B cell (primary cell): Measurements from ENCODE around the gene TRPC6. TPM values are rescaled to one million over a fixed set of nuclear protein-coding genes. Genes with fewer than 3 reads are reported as not detected.

ENCODE experiments used
- ATAC-seq: fragments of 200-7000 bp; cut with Tn5 transposase; one replicate; pipeline ENCODE4 v1.10.0; 2021; ENCODE audit warnings: low read depth, mild to moderate bottlenecking, moderate number of reproducible peaks, moderate library complexity
- CTCF ChIA-PET: fragments of 350-600 bp; sonication (Branson Sonifier 250); formaldehyde crosslinking; loops from one replicate; lab custom pipeline; 2021; ENCODE audit warnings: antibody characterized with exemption, inconsistent platforms; lab: Charles Lee
- POLR2A ChIA-PET: fragments of 350-600 bp; sonication (Branson Sonifier 250); formaldehyde crosslinking; loops from one replicate; lab custom pipeline; 2021; ENCODE audit warnings: antibody characterized with exemption; lab: Charles Lee
- DNase-seq: peaks from one replicate; pipeline ENCODE4 v3.0.0; 2013
- H2AFZ ChIP-seq: 2 replicates; pipeline ENCODE4 v1.6.1; 2012; ENCODE audit warnings: mild to moderate bottlenecking, low read depth, low read length; ENCODE audit not compliant: insufficient read depth, poor library complexity, severe bottlenecking
- H3K27ac ChIP-seq, 2 donors: 1 replicate in 1 of 2; 2 replicates in 1 of 2; pipeline ENCODE4 v1.5.1; 2012 to 2013; ENCODE audit warnings: low read length in 2 of 2, mild to moderate bottlenecking in 2 of 2, moderate library complexity in 1 of 2
- H3K27me3 ChIP-seq, 4 experiments: fragments of 200-600 bp in 1 of 4; sonication (generic) in 1 of 4; replicated peaks in 1 of 4; 1 replicate in 2 of 4; 2 replicates in 2 of 4; pipeline versions ENCODE4 v1.6.1 to v1.7.0; 2013 to 2016; ENCODE audit warnings: low read length in 3 of 4, mild to moderate bottlenecking in 2 of 4, mixed read lengths in 1 of 4, moderate library complexity in 1 of 4; ENCODE audit not compliant: insufficient read depth in 4 of 4, control insufficient read depth in 3 of 4; ENCODE audit errors: control extremely low read depth in 1 of 4
- H3K36me3 ChIP-seq, 2 experiments: replicated peaks in 1 of 2; 1 replicate in 1 of 2; 2 replicates in 1 of 2; pipeline versions ENCODE4 v1.6.1 to v1.7.1; 2013; ENCODE audit warnings: low read length in 1 of 2; ENCODE audit not compliant: insufficient read depth in 2 of 2, control insufficient read depth in 1 of 2; ENCODE audit errors: control extremely low read depth in 1 of 2, extremely low read depth in 1 of 2
- H3K4me1 ChIP-seq, 2 donors: fragments of 200-600 bp in 1 of 2; sonication (generic) in 1 of 2; 1 replicate in 1 of 2; 2 replicates in 1 of 2; pipeline versions ENCODE4 v1.5.1 to v1.6.1; 2013 to 2017; ENCODE audit warnings: low read length in 2 of 2; ENCODE audit not compliant: control insufficient read depth in 2 of 2, insufficient read depth in 2 of 2
- H3K4me2 ChIP-seq: replicated peaks from 2 replicates; pipeline ENCODE3; 2012; ENCODE audit warnings: mild to moderate bottlenecking, low read depth, low read length; ENCODE audit not compliant: poor library complexity, severe bottlenecking
- H3K4me3 ChIP-seq, 5 experiments: fragments of 200-600 bp in 1 of 5; sonication (generic) in 1 of 5; 1 replicate in 3 of 5; 2 replicates in 2 of 5; pipeline versions ENCODE4 v1.5.1 to v1.7.0; 2011 to 2016; ENCODE audit warnings: low read length in 4 of 5, mild to moderate bottlenecking in 4 of 5, low read depth in 2 of 5, control low read depth in 1 of 5, moderate library complexity in 1 of 5; ENCODE audit not compliant: insufficient read depth in 1 of 5; ENCODE audit errors: control extremely low read depth in 1 of 5, extremely low read depth in 1 of 5
- H3K79me2 ChIP-seq: fragments of 200-600 bp; sonication (generic); one replicate; pipeline ENCODE4 v1.6.0; 2016; ENCODE audit warnings: low read length; ENCODE audit not compliant: control insufficient read depth, insufficient read depth
- H3K9ac ChIP-seq: fragments of 200-600 bp; sonication (generic); 2 replicates; pipeline ENCODE4 v1.6.1; 2017; ENCODE audit warnings: mild to moderate bottlenecking, low read length, moderate library complexity
- H3K9me3 ChIP-seq, 3 donors: one replicate each; pipeline versions ENCODE4 v1.6.1 to v1.7.1; 2013; ENCODE audit warnings: low read length in 2 of 3; ENCODE audit not compliant: control insufficient read depth in 2 of 3, insufficient read depth in 1 of 3; ENCODE audit errors: control extremely low read depth in 1 of 3
- H4K20me1 ChIP-seq: 2 replicates; pipeline ENCODE4 v1.6.0; 2012; ENCODE audit warnings: mild to moderate bottlenecking, low read length; ENCODE audit not compliant: insufficient read depth, control insufficient read depth, poor library complexity, severe bottlenecking
- H3K27ac Mint-ChIP-seq: one replicate; pipeline ENCODE4 v1.8.0; 2021; ENCODE audit warnings: mixed read lengths
- H3K27me3 Mint-ChIP-seq: one replicate; pipeline ENCODE4 v1.8.0; 2021; ENCODE audit warnings: mixed read lengths
- H3K4me1 Mint-ChIP-seq: one replicate; pipeline ENCODE4 v1.8.0; 2021; ENCODE audit warnings: mixed read lengths
- H3K4me3 Mint-ChIP-seq: one replicate; pipeline ENCODE4 v1.8.0; 2021; ENCODE audit warnings: mixed read lengths
- H3K9me3 Mint-ChIP-seq: one replicate; pipeline ENCODE4 v1.8.0; 2022; ENCODE audit warnings: mixed read lengths; ENCODE audit not compliant: insufficient read depth
- CTCF ChIP-seq: fragments of 200-600 bp; IDR thresholded peaks from one replicate; pipeline ENCODE4 v1.8.0; 2022; ENCODE audit warnings: antibody characterized with exemption, mild to moderate bottlenecking
- EZH2 ChIP-seq: IDR thresholded peaks from 2 replicates; pipeline ENCODE4 v1.6.1; 2012; ENCODE audit warnings: borderline replicate concordance, low read depth, mild to moderate bottlenecking, moderate library complexity, low read length; ENCODE audit not compliant: insufficient read depth, poor library complexity, severe bottlenecking
- WGBS: methylation state at CpG from one replicate; pipeline ENCODE4 v1.1.5; 2013; ENCODE audit warnings: missing lambda C conversion rate; ENCODE audit not compliant: insufficient coverage; 5-methylcytosine and 5-hydroxymethylcytosine counted together
- intact Hi-C: fragments of 100-400 bp; cut with micrococcal nuclease; formaldehyde crosslinking; loops from one replicate; pipeline ENCODE4 v1.10.0; 2022
- polyA plus RNA-seq: library from polyadenylated mRNA; depleted of rRNA; stranded (reverse); fragments of >200 nt; gene quantifications from 2 replicates; pipeline ENCODE4 v1.2.3, GENCODE V29; 2012
- total RNA-seq, 2 donors: library from RNA; stranded (reverse); fragments of 120-200 nt in 1 of 2; gene quantifications; 1 replicate in 1 of 2; 2 replicates in 1 of 2; pipeline versions ENCODE4 v1.2.3 to v1.2.4, GENCODE V29; 2013 to 2022

TRPC6 gene
- total and polyA plus RNA-seq, 2 donors (not counting 1 experiment from before 2014, with no cell fraction given) = 0.01 TPM; not detected in 1

GRCh38 chr11:101446238-101446637, 137.6 kb downstream of the TRPC6 start:
- Histone ChIP-seq H4K20me1 (no peaks in the 10 kb centered on the region), H3K27ac (no peak overlapping the region), H3K36me3 (no peaks in the 10 kb centered on the region), H3K4me1 (no peaks in the 10 kb centered on the region), H3K79me2 (no peaks in the 10 kb centered on the region), H3K27me3 (no peaks in the 10 kb centered on the region), H3K4me2 (no peak overlapping the region), H2AFZ (no peak overlapping the region), H3K9ac (no peak overlapping the region), H3K4me3 (no peak overlapping the region), H3K9me3 (no peaks in the 10 kb centered on the region)
- TF ChIP-seq CTCF = no peak
- TF ChIP-seq EZH2 = no peak
- intact Hi-C loops = no loop called here
- H3K4me1 Mint-ChIP-seq = no peaks in the 10 kb centered on the region
- H3K27me3 Mint-ChIP-seq = no peaks in the 10 kb centered on the region
- no peak overlapping the region for H3K27ac Mint-ChIP-seq
- DNase-seq (no peak), ATAC-seq (no peak)
- no peak overlapping the region for H3K4me3 Mint-ChIP-seq
- ChIA-PET POLR2A (no interaction called here), CTCF (no interaction called here)
- no peaks in the 10 kb centered on the region for H3K9me3 Mint-ChIP-seq
- no CpG with 5 or more reads among the region's 1 CpG for WGBS

- DNase-seq (no peak), ATAC-seq (no peak)
- Mint-ChIP-seq H3K4me1 (no peaks in the 10 kb centered on the region), H3K4me3 (no peak overlapping the region), H3K9me3 (no peaks in the 10 kb centered on the region), H3K27ac (no peak overlapping the region), H3K27me3 (no peaks in the 10 kb centered on the region)
- H3K4me2 ChIP-seq = no peak overlapping the region
- TF ChIP-seq EZH2 = no peak
- TF ChIP-seq CTCF = no peak
- ChIA-PET POLR2A (no interaction called here), CTCF (no interaction called here)
- intact Hi-C loops = no loop called here
- H3K79me2 ChIP-seq = no peaks in the 10 kb centered on the region
- no peaks in the 10 kb centered on the region for H3K9me3 ChIP-seq
- no peak overlapping the region for H2AFZ ChIP-seq
- no peak overlapping the region for H3K9ac ChIP-seq
- no peak overlapping the region for H3K27ac ChIP-seq
- no peaks in the 10 kb centered on the region for H4K20me1 ChIP-seq
- no peaks in the 10 kb centered on the region for H3K27me3 ChIP-seq
- no peaks in the 10 kb centered on the region for H3K4me1 ChIP-seq
- no peaks in the 10 kb centered on the region for H3K36me3 ChIP-seq
- no peak overlapping the region for H3K4me3 ChIP-seq
These were observed 138.0 kb downstream of the TRPC6 start for GRCh38 chr11:101445761-101446160.
